ENCODE data around the gene ZNF232.
"Not testable (repeated sequence)": the region's sequence is repeated elsewhere in the genome, so short reads cannot be mapped to it uniquely, and the experiment has no call there.

Gene ZNF232

GRCh38 chr17:5096731-5097100 is 15.0 kb downstream of the ZNF232 start:
- no peak for DNase-seq

- no peak for DNase-seq
These were observed 19.3 kb downstream of the ZNF232 start for GRCh38 chr17:5092218-5093010.

GRCh38 chr17:5080591-5080990 is 31.1 kb downstream of the ZNF232 start:
- DNase-seq = no peak

- DNase-seq = peak; percentile 70
These were observed 33.3 kb downstream of the ZNF232 start, which contains the start of gene ZFP3 for GRCh38 chr17:5078106-5079028. Gene ZFP3, plus strand, starts transcription at chr17:5078467. Its CDS starts 13,038 bp downstream, at chr17:5091505.

- DNase-seq = no peak
These were observed 33.9 kb downstream of the ZNF232 start for GRCh38 chr17:5077781-5078105.

- DNase-seq = not testable (repeated sequence)
These were observed 34.4 kb downstream of the ZNF232 start for GRCh38 chr17:5077275-5077674.

- not testable (repeated sequence) for DNase-seq
These were observed 36.2 kb downstream of the ZNF232 start for GRCh38 chr17:5075472-5075871.

GRCh38 chr17:5069724-5070123 is 42.0 kb downstream of the ZNF232 start:
- DNase-seq = no peak

GRCh38 chr17:5068236-5068635 is 43.4 kb downstream of the ZNF232 start:
- DNase-seq = no peak

GRCh38 chr17:5065227-5065744 is 46.4 kb downstream of the ZNF232 start:
- no peak for DNase-seq
